NCI-H187 (cell line): Measurements from ENCODE around the gene STARD13.
"Not testable (repeated sequence)": the region's sequence is repeated elsewhere in the genome, so short reads cannot be mapped to it uniquely, and the experiment has no call there.

Source experiments
- DNase-seq, 2 experiments: peaks; one replicate each; lab custom pipeline; 2025; lab: John Stamatoyannopoulos, UW

The STARD13 gene

DNA sequence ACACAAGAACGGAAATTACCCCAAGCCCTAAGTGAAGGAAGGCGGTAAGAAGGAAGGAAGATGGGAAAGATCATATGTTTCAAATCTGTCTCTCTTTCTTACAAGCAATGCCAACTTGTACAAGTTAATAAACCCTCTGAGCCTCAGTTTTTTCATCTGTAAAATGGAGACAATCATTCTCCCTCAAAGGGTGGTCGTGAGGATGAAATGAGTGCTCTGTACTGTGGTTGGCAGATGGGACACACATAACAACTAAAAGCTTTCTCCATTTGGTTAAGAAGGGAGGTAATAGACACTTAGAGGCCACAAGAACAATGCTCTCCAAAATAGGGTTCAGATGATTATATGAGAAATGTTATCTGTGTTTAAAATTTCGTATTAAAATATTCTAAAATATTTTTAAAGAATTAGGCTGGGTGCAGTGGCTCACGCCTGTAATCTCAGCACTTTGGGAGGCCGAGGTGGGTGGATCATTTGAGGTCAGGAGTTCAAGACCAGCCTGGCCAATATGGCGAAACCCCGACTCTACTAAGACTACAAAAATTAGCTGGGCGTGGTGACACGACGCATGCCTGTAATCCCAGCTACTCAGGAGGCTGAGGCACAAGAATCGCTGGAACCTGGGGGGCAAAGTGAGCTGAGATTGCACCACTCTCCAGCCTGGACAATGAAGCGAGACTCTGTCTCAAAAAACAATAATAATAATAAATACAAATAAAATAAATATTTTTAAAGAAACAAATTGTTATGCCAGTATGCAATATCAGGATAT is 89.7 kb downstream of the STARD13 start:
- no peak for DNase-seq

DNA sequence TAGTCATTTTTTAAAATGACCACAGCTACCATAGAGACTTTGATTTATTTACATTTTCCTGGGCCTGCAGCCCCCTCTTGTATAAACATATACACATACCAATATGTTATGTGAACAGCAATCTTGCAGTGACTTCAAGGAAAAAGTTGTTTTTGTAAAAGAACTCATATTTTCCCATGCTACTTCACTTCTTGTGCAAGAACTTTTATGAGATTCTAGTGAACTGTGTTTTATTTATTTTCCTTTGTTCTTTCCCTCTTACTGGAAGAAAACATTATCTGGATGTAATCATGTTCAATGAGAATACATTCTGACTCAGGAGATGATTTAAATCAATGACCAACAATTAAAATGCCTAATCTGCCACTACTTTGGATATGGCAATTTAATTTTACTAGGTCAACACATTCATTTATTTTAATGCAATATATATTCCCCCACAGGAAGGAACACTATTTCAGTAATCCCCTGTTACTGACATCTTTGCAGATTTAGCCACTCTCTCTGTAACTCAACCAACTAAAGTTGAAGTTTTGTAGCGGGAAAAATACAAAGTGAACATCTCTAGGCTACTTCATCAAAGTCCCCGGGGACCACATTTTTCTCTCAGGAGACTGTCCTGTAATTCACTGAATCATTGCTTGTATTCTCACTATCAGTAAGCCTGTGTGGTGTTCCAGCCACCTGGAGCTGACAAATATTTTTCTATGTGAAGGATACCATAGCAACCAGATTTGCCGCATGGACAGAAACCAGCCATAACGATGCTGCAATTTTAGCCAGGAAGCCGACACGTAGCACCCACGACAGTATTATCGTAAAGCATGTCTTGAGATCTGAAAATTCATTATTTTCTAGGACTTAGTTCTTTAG is 90.5 kb downstream of the STARD13 start:
- DNase-seq: no peak

DNA sequence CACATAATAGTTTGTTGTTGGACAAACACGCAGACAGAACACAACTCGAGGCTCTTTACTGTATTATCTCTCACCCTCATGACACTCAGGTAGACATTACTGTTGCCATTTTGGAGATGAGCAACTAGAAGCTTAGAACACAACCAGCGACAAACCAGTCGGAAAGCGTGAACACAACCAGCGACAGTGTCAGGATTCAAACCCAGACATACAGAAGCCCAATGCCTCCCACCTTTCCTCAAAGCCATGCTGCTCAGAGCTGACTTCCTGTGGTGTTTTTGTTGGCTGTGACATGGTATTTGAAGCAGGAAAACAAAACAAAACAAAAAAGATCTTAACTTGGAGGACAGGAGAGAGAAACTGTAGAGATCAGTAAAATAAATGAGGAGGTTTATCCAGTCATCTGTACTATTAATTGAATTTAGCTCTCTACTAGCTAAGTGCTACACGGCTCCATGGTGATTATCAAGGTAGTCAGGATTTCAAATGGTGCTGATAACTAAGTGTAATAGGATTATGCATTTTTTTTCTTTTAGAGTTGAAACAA is 92.1 kb downstream of the STARD13 start:
- no peak for DNase-seq

DNA sequence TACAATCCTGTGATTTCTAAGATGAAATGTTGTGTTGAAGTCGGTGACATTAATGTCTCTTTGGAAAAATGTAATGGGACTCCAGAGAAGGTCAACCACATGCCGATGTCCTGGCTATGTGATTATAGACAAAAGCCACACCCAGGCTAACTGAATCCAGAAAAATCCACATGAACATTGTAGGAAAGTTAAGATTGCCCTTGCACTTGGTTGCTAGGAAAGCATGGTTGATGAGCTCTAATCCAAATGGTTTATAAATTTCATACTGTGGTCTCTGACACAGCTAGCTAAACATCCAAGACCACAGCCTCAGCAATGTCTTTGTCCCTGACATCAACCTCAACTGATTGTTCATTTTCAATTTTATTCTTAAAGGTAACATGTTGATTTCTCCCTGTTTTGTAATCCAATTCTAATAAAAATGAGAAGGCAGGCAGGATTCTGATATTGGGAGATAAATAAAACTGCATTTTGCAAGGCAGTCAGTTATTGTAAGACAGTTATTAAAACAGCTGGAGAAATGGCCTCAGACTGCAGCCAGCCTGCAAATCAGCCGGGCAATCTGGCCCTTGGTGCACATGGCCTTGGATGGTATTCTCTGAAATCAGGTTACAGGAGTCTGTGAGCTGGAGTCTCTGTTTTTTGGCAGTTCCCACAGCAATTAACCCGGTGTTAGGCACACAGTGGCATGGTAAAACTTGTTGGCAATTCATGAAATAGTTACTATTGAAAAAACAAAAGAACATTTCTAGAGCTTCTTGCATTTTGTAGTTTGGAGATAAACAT is 93.9 kb downstream of the STARD13 start:
- no peak for DNase-seq

DNA sequence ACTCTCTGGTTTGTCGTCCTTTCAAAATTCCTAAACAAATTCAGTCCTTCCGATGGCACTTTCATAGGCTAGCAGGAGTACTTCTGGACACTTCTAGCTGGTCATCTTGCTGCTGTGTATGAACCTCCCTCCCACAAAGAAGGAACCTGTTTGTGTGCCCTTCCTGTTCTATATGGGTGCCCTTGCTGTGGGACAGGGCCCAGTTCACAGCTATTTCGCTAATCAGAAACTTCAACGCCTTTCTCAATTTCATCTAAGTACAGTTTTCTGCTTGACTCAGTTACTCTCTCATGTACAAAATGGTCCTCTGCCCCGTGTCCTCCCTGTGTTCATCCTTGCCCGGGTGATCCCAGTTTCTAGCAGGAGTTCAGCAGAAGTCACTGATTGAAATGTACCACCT is 96.1 kb downstream of the STARD13 start:
- DNase-seq: no peak

DNA sequence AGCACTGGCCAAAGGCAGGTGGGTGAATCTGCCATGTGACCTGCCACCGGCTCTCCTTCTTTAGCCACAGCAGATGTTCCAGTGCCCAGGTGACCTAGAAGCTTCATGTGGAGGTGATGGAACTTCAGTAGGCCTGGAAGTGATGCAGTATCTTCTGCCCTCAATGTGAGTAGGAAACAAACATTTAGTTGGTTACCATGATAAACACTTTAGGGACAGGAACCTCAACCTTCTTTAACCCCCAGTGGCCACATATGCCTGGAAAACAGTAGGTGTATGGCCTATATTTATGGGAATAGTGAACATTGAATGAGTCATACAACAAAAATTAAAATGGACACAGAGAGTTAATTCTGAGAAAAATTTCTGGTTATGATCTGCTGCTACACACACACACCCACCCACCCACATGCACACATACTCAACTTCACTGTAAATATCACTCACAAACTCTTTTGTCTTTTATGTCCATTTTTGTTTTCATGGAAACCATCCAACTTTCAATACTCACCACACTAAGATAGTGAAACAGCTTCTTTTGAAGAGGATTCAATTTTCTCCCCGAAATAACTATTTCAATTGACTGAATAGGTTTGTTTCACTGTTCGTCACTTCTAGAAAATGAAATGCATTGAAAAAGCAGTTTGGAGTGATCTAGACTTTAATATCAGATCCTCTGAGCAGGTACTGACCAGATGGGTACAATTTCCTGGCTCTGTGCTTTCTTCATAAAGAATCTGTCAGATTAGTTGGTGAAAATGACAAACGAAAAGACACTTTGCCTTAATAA is 97.3 kb downstream of the STARD13 start:
- no peak for DNase-seq

DNA sequence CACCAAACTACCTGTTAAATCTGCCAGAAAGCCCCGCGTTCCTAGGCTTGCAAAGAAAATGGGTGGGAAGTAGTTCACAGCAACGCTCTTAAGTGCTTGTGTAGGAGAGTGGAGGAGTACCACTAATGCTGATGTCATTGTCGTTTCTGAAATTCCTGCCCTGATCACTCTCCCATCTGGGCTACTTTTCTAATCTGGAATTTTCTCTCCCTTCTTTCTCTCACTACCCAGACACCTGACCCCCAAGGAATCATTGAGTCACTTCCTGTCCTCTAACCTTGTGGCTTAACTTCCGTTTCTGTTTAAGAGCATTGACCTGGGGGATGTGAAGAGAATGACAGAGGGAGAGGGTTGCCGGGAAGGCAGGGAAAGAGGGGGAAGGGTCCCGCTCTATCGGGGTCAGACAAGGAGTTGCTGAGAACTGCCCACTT is 98.7 kb downstream of the STARD13 start:
- DNase-seq: no peak

DNA sequence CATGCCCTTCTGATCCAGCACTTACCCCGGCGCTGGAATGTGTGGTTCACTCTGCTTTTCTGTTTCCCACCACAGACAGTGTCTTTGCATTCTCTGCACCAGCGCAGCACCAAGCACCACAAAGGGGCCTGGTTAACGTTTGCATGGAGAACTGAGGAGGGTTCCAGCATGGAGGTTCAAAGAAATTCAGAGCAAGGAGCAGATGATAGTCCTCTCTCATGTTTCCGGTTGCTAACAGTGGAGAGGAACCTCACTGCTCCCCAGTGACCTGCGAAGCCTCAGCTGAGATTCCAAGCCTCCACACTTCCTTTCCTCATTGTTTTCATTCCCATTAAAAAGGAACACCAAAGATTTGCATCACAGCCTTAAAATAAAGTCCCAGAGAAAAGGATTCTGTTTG is 99.7 kb downstream of the STARD13 start:
- DNase-seq: no peak

DNA sequence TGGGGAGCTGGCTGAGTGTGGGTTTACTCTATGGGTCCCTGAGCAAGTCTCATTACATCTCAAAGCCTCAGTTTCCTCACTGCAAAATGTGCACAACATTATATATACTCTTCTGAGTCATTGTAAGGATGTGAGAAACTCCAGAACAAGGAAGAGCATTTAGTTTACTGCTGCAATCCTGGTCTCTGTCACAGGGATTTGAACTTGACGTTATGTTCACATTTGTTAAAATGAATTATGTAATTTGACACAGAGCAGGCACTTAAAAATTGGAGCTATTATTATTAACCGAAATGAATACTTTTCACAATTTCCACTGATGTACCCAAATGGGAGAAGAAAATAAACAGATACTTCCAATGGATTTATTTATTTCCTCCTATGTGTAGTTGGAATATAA is 101.0 kb downstream of the STARD13 start:
- no peak for DNase-seq

DNA sequence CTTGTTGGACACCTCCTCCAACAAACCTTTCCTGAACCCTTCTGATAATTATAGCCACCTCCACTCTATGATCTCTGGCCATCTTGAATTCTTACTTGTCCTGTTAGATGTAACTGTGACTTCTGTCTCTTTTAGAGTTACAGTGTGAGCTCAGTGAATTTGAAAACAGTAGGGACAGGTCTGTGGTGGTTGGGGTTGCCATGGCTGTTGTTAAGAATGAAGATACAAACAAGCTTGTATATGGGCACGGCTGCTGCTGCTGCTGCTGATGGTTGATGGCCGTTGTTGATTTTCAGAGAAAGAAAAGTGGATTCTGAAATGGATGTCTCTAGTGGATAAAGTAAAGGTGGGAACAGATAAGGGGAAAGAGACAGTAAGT is 101.5 kb downstream of the STARD13 start:
- DNase-seq: no peak

DNA sequence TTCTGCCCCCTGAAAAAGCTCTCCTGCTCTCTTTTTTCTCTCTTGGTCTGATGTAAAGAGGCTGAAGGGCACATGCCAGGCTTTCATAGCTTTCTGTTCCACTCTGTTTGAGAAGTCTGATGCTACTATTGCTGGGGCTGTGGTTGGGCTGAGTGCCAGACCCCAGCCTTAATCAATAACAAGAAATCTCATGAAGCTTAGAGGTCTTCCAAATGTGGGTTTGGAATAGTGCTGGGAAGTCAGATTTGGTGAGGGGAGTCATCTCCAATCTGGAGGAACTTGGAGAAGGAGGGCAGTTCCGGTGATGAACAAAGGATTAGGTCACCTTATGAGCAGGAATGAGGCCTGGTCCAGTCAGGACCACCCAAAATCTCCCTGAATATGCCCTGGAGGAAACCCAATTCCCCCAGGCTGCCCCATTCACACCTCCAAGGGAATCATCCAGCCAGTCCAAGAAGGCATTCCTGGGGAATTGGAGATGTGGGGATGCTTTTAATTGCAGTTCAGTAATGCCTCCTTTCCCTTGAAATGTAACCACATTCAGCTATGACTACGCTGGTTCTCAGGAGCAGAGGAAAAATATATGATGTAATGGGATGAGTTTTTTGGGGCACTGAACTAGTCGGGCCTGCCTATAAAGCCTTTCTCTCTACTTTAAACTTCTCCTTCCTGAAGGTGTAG is 102.0 kb downstream of the STARD13 start:
- no peak for DNase-seq

DNA sequence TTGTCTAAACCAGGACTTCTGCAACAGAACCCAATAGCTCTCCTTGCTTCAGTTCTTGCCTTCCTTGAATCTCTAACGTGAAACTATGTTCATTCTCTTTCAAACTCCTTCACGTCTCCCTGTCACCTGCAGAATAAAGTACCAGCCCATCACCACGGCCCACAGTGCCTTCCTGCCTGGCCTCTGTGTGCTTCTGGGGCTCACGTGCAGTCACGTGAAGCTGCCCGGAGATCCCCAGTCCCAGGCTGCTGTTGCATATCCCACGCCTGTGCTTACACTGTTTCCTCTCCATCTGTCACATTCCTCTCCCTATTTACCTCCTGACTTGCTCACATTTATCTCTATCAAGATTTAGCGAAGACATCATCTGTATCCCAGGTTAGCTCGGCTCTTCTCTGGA is 102.8 kb downstream of the STARD13 start:
- DNase-seq: no peak

DNA sequence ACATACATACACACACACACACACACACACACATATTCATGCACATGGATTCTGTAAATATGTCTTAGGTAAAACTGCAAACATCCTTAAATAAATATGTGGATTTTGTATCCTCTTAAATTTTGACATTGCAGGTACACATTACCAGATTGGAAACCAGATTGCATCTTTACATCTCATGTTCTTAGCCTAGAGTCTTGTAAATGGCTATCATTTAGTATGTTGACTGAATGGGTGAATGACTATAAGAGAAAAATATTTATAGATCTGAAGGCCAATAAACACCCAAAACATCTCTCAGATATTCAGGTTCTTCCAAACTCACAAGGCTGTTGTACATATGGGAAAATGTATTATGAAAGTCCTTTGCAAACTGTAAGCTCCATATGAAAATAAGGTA is 104.3 kb downstream of the STARD13 start:
- DNase-seq: no peak

DNA sequence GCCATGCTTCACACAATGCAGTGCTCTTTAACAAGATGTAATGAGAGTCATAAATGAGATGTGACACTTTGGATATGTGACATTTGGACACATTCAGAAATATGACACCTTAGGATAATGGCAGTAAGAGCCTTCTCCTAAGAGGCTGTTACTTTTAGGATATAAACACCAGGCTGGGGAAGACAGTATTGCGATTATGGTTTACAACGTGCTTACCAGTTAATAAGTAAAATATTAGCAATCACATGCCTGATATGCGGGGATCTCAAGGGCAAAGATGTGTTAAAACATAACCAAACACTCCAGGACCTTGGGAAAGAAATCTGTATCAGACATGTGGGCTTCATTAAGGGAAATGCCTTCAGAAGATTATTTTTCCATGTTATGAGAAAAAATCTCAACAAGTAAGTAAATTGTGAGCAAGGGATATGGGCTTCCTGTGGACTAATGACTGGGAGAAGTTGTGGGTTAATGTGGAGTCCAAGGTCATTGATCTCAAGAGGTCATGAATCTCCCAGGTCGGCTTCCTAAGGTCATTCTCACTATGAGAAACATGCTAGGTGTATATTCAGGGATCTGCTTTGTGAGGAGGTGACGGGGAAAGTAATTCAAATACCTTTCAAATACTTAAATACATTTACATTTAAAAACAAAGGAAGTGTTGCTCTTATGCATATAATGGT is 105.3 kb downstream of the STARD13 start:
- no peak for DNase-seq

DNA sequence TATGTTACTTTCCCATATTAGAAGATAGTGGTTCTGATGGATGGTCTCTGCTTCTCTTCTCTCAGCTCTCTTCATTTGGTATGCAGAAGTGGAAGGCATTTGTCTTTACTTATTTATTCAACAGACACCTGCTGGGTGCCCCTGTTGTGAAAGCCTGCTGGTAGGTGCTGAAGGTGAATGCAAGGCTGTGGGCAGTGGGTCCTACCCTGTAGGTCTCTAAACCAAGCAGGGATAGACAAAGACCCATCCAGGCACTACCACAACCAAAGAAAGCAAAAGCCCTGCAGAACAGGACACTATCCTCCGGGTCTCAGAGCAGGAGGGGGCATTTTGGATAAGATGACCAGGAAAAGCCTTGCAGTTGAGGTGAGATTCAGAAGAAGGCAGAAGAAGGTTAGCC is 106.1 kb downstream of the STARD13 start:
- DNase-seq: no peak

DNA sequence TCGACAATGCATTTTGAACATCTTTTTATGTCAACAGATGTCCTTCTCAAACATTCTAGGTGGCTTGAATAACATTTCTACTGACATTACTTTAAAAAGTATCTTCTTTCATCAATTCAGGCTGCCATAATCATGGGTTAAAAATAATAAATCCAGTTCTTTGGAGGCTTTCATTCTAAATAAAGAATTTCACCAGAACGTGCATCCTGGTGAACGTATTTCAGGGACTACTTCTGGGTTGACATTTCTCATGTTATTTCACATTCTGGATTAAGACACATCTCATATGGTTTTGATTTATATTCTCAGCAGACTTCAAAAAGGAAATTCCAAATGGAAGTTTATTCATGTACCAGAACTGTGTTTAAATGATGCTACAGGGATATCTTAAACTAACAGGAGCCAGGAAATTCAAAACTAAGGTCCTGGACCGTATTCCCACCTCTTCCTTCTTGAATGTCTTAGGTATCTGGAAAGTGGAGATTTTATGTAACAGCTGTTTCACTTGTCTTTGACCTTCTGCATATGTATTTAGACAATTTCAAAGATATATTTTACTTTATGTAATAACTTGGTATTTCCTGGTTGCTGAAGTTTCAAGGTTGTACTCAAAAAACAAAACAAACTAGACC is 107.2 kb downstream of the STARD13 start:
- no peak for DNase-seq

DNA sequence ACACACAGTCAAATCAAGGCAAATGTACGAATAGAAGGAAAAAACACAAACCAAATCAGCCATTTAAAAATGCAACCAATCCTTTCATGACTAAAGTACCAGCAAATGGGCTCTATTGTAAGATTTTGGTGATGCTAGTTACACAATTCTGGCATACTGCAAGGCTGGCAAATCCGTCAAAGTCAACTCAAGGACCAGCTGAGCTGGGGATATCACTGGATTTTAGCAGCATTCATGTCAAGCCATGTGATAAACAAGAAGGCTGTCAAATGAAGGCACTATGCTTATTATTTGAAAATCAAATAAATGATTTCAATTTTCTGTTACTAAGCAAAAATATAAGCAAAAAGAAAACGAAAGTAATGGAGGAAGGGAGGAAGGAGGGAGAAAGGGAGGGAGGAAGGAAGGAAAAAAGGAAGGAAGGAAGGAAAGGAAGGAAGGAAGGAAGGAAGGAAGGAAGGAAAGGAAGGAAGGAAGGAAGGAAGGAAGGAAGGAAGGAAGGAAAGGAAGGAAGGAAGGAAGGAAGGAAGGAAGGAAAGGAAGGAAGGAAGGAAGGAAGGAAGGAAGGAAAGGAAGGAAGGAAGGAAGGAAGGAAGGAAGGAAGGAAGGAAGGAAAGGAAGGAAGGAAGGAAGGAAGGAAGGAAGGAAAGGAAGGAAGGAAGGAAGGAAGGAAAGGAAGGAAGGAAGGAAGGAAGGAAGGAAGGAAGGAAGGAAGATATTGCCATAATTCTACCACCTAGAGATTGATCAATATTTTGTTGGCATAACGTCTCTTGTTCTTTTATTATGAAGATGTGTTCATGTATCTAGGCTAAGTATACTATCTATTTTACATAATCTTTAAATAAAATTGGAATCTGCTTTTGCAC is 108.0 kb downstream of the STARD13 start:
- not testable (repeated sequence) for DNase-seq

DNA sequence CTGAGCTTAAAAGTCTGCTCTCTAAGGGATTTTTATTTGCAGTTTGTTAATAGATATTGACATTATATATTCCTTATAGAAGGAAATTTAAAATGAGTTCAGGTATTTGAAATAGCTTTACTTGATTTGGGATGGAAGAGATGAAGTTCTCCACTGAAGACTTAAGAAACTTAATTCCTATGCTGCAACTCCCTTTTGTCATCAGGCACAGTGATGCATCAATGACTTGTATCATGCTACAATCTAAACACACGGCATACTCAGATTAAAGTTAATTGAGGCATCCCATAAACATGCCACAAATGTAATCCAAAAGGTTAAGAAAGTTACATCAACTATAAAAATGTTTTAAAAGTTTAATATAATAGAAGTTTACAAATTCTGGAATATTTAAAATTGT is 109.0 kb downstream of the STARD13 start:
- no peak for DNase-seq

DNA sequence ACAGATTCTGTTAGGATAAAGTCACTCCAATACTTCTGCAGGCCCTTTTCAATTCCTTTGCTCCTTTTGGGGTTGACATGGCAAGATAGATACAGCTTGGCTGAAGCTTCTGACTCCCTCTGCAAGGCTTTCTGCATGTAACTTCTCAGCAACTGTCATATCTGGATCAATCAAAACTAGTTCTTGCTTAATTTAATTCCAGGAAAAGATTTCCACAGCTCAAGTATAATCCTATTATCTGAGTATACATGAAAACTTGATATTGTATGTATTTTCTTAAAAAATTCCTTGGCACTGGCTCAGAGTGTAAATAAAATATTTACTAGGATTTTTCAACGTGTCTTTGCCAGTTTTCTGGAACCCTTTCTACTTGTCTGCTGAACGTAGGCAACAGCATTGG is 109.6 kb downstream of the STARD13 start:
- no peak for DNase-seq
